ENCODE results near the gene AFF3.

- TF ChIP-seq ARNTL (CRISPR knock-in tag; IDR thresholded peaks at IDR 0.05; ENCODE audit: borderline replicate concordance, low read depth) (no peak), ZFP30 (CRISPR knock-in tag; IDR thresholded peaks at IDR 0.05) (no peak), TSHZ2 (CRISPR knock-in tag; IDR thresholded peaks at IDR 0.05) (no peak), SNAI2 (CRISPR knock-in tag; IDR thresholded peaks at IDR 0.05) (no peak), CSDC2 (CRISPR knock-in tag; IDR thresholded peaks at IDR 0.05) (no peak), ISL1 (CRISPR knock-in tag; IDR thresholded peaks at IDR 0.05) (no peak), ZC3H10 (CRISPR knock-in tag; IDR thresholded peaks at IDR 0.05) (no peak), ZNF70 (CRISPR knock-in tag; IDR thresholded peaks at IDR 0.05) (no peak)
Measured at GRCh38 chr2:100041946-100042345, 100.4 kb downstream of the AFF3 start.

Measured in SK-N-SH treated with all-trans-retinoic acid at 6 μM for 48 hours (cell line).